HPDE6-E6E7 (cell line): Measurements from ENCODE around the gene SLC35E4.
"Not testable (repeated sequence)": the region's sequence is repeated elsewhere in the genome, so short reads cannot be mapped to it uniquely, and the experiment has no call there.

ENCODE experiments used
- DNase-seq: peaks from one replicate; pipeline ENCODE4 v3.0.0; 2011; ENCODE audit warnings: missing footprints; ENCODE audit errors: extremely low spot score

SLC35E4 gene

GRCh38 chr22:30611197-30611596 is 24.4 kb upstream of the SLC35E4 start:
- DNase-seq: no peak

- DNase-seq: no peak
These were observed 22.8 kb upstream of the SLC35E4 start for GRCh38 chr22:30612789-30613188.

GRCh38 chr22:30614268-30614667 is 21.3 kb upstream of the SLC35E4 start:
- DNase-seq: no peak

GRCh38 chr22:30614879-30615278 is 20.7 kb upstream of the SLC35E4 start:
- no peak for DNase-seq

- DNase-seq: no peak
These were observed 20.0 kb upstream of the SLC35E4 start for GRCh38 chr22:30615543-30615954.

- no peak for DNase-seq
These were observed 17.8 kb upstream of the SLC35E4 start for GRCh38 chr22:30617819-30618218.

GRCh38 chr22:30619909-30620308 is 15.7 kb upstream of the SLC35E4 start:
- DNase-seq: not testable (repeated sequence)

- DNase-seq: no peak
These were observed 9.2 kb upstream of the SLC35E4 start for GRCh38 chr22:30626413-30626812.

- DNase-seq: no peak
These were observed 8.1 kb upstream of the SLC35E4 start for GRCh38 chr22:30627471-30627870.

- no peak for DNase-seq
These were observed 7.1 kb upstream of the SLC35E4 start for GRCh38 chr22:30628491-30628890.

- DNase-seq: not testable (repeated sequence)
These were observed 4.1 kb upstream of the SLC35E4 start for GRCh38 chr22:30631469-30631868.

- DNase-seq: peak; percentile 96
These were observed 929 bp upstream of the SLC35E4 start for GRCh38 chr22:30634471-30635233.

- no peak for DNase-seq
These were observed 871 bp downstream of the SLC35E4 start for GRCh38 chr22:30636226-30637077.

- no peak for DNase-seq
These were observed 2.1 kb downstream of the SLC35E4 start for GRCh38 chr22:30637701-30638114.

- DNase-seq: no peak
These were observed 4.8 kb downstream of the SLC35E4 start for GRCh38 chr22:30640361-30640760.

- no peak for DNase-seq
These were observed 5.4 kb downstream of the SLC35E4 start for GRCh38 chr22:30640839-30641430.

- DNase-seq: no peak
These were observed 7.7 kb downstream of the SLC35E4 start for GRCh38 chr22:30643055-30643875.

- DNase-seq: no peak
These were observed 11.1 kb downstream of the SLC35E4 start for GRCh38 chr22:30646518-30647160.

GRCh38 chr22:30647536-30647935 is 12.0 kb downstream of the SLC35E4 start:
- no peak for DNase-seq

GRCh38 chr22:30648825-30649224 is 13.2 kb downstream of the SLC35E4 start:
- no peak for DNase-seq

- peak; percentile 98 for DNase-seq
These were observed 13.9 kb downstream of the SLC35E4 start for GRCh38 chr22:30649430-30650007.
